LNCAP (cell line): Measurements from ENCODE around the gene THSD7A.

Experiments
- CTCF ChIP-seq: fragments of 450-650 bp; IDR thresholded peaks from 2 replicates; pipeline ENCODE4 v1.5.1; 2017; ENCODE audit warnings: mild to moderate bottlenecking

Gene THSD7A

GRCh38 chr7:11415101-11415500, 416.9 kb downstream of the THSD7A start:
- no peak for TF ChIP-seq CTCF

- TF ChIP-seq CTCF = no peak
Observed at GRCh38 chr7:11413901-11414300, 418.1 kb downstream of the THSD7A start.

- TF ChIP-seq CTCF = no peak
Observed at GRCh38 chr7:11412036-11412435, 420.0 kb downstream of the THSD7A start.

GRCh38 chr7:11410656-11411644, 421.0 kb downstream of the THSD7A start:
- TF ChIP-seq CTCF = no peak

- TF ChIP-seq CTCF = no peak
Observed at GRCh38 chr7:11404355-11404754, 427.6 kb downstream of the THSD7A start.

- TF ChIP-seq CTCF = no peak
Observed at GRCh38 chr7:11403781-11404180, 428.2 kb downstream of the THSD7A start.

GRCh38 chr7:11394438-11394837, 437.6 kb downstream of the THSD7A start:
- no peak for TF ChIP-seq CTCF
